H1 (cell line): ENCODE data around the gene AFF1. TPM values are rescaled to one million over a fixed set of nuclear protein-coding genes. Genes with fewer than 3 reads are reported as not detected.

Source experiments
- BACH1 ChIP-seq: IDR thresholded peaks from 2 replicates; pipeline ENCODE4 v1.6.1; 2012; ENCODE audit warnings: low read length, improper control_type of control experiment
- CREB1 ChIP-seq: IDR thresholded peaks from 2 replicates; pipeline ENCODE4 v1.6.1; 2012; ENCODE audit warnings: inconsistent platforms
- E2F6 ChIP-seq: IDR thresholded peaks from 2 replicates; pipeline ENCODE4 v1.6.1; 2012; ENCODE audit warnings: inconsistent platforms
- GTF2F1 ChIP-seq: IDR thresholded peaks from 2 replicates; pipeline ENCODE4 v1.6.1; 2012; ENCODE audit warnings: low read depth, low read length, improper control_type of control experiment, borderline replicate concordance
- SRF ChIP-seq: IDR thresholded peaks from 2 replicates; pipeline ENCODE4 v1.6.1; 2011; ENCODE audit warnings: mild to moderate bottlenecking, low read depth, low read length, moderate library complexity
- TEAD4 ChIP-seq: IDR thresholded peaks from 2 replicates; pipeline ENCODE4 v1.6.1; 2012; ENCODE audit warnings: low read depth, low read length, inconsistent platforms, mixed read lengths
- USF2 ChIP-seq: IDR thresholded peaks from 2 replicates; pipeline ENCODE4 v1.6.1; 2011; ENCODE audit warnings: low read length, improper control_type of control experiment
- polyA plus RNA-seq, 7 experiments: library from polyadenylated mRNA; depleted of rRNA in 3 of 7; stranded (reverse) in 5 of 7; unstranded in 2 of 7; fragments of >200 nt in 5 of 7; fragments of 200-250 nt in 2 of 7; gene quantifications; 1 replicate in 5 of 7; 2 replicates in 1 of 7; 4 replicates in 1 of 7; pipeline versions ENCODE4 v1.2.1 to v1.2.3, GENCODE V29; 2011 to 2013; ENCODE audit warnings: missing spikeins in 2 of 7, mixed read lengths in 2 of 7
- total RNA-seq: library from RNA; stranded (reverse); fragmentation: NEBNext Ultra II Directional; extraction: Animal tissue kit (Norgen Biotek cat#: 25700); gene quantifications from 2 replicates; pipeline ENCODE4 v1.2.1, GENCODE V29; 2021

AFF1 gene
- total and polyA plus RNA-seq, 2 of the 8 experiments (the other 6 are each of a cell fraction or from before 2014, with no cell fraction given) = 14.8 to 85.5 TPM

- TF ChIP-seq GTF2F1 = no peak
- no peak for TF ChIP-seq E2F6
- no peak for TF ChIP-seq CREB1
- TF ChIP-seq BACH1 = no peak
- TF ChIP-seq SRF = no peak
- no peak for TF ChIP-seq TEAD4
- TF ChIP-seq USF2 = no peak
- TF ChIP-seq, all 59 proteins: peak for 0
Observed at GRCh38 chr4:86965019-86965976, 30.5 kb downstream of the AFF1 start (continued).
